ENCODE measurements around the gene C5orf15. TPM values are rescaled to one million over a fixed set of nuclear protein-coding genes. Genes with fewer than 3 reads are reported as not detected.
A peak's percentile ranks its signal among the peaks of the same experiment; 100 is the strongest.
"Not testable (repeated sequence)": the region's sequence is repeated elsewhere in the genome, so short reads cannot be mapped to it uniquely, and the experiment has no call there.

Gene C5orf15
- polyA plus RNA-seq, 3 donors = 127 to 136 (median 135) TPM

- no peak for DNase-seq (ENCODE audit: extremely low read depth in 1 of 11, low read depth in 9 of 11, low spot score in 4 of 11)
Measured at GRCh38 chr5:133945568-133945967, 22.9 kb downstream of the C5orf15 start.

GRCh38 chr5:133944263-133945185 lies 23.9 kb downstream of the C5orf15 start:
- DNase-seq (ENCODE audit: extremely low read depth in 1 of 11, low read depth in 9 of 11, low spot score in 4 of 11) = peak in 5 of 11 donors; percentile 59 to 77 (median 67)

- DNase-seq (ENCODE audit: extremely low read depth in 1 of 11, low read depth in 9 of 11, low spot score in 4 of 11) = no peak
Measured at GRCh38 chr5:133943475-133943817, 25.0 kb downstream of the C5orf15 start.

- DNase-seq (ENCODE audit: extremely low read depth in 1 of 11, low read depth in 9 of 11, low spot score in 4 of 11) = no peak
Measured at GRCh38 chr5:133942614-133943474, 25.6 kb downstream of the C5orf15 start.

GRCh38 chr5:133941456-133942196 lies 26.8 kb downstream of the C5orf15 start:
- DNase-seq (ENCODE audit: extremely low read depth in 1 of 11, low read depth in 9 of 11, low spot score in 4 of 11) = no peak

GRCh38 chr5:133939668-133940067 lies 28.8 kb downstream of the C5orf15 start:
- DNase-seq (ENCODE audit: extremely low read depth in 1 of 11, low read depth in 9 of 11, low spot score in 4 of 11) = no peak

DNA sequence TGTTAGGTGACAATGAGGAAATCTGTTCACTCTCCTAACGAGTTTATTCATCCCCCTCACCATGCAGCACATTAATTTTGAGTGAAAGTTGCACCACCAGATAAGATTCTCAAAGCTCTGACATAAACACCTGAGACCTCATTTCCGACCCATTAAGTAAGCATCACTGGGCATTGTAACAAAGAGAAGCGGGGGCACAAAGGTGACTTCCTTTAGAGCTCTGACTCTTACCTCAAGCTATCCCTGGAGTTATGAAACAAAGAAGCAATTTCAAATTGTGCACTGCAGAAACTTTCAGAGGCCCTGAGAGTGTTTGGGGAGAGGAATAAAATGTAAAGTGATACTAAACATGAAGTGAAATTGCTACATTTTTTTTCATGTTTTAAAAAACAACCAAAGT lies 29.5 kb downstream of the C5orf15 start:
- peak in 1 of 11 donors; percentile 57 for DNase-seq (ENCODE audit: extremely low read depth in 1 of 11, low read depth in 9 of 11, low spot score in 4 of 11)

- DNase-seq (ENCODE audit: extremely low read depth in 1 of 11, low read depth in 9 of 11, low spot score in 4 of 11) = no peak
Measured at GRCh38 chr5:133938039-133938821, 30.2 kb downstream of the C5orf15 start.

DNA sequence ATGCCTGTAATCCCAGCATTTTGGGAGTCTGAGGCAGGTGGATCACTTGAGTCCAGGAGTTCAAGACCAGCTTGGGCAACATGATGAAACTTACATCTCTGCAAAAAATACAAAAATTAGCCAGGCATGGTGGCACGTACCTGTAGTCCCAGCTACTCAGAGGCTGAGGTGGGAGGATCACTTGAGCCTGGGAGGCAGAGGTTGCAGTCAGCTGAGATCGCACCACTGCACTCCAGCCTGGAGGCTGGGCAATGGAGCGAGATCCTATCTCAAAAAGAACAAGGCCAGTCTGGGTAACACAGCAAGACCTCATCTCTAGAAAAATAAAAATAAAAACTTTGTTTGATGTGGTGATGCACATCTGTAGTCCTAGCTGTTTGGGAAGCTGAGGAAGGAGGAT lies 30.8 kb downstream of the C5orf15 start:
- not testable (repeated sequence) for DNase-seq (ENCODE audit: extremely low read depth in 1 of 11, low read depth in 9 of 11, low spot score in 4 of 11)

DNA sequence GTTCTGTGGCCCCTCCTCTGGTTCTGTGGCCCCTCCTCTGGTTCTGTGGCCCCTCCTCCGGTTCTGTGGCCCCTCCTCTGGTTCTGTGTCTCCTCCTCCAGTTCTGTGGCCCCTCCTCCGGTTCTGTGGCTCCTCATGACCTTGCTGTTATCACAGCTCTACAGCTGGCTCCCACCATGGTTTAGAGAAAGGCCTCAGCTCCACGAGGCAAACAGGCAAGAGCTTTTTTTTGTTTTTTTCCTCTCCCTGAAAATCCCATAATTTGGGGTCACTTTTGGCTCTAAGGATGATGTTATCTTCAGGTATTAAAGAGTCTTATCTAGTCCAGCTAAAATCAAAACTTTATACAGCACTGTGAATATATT lies 31.8 kb downstream of the C5orf15 start:
- DNase-seq (ENCODE audit: extremely low read depth in 1 of 11, low read depth in 9 of 11, low spot score in 4 of 11) = no peak

DNA sequence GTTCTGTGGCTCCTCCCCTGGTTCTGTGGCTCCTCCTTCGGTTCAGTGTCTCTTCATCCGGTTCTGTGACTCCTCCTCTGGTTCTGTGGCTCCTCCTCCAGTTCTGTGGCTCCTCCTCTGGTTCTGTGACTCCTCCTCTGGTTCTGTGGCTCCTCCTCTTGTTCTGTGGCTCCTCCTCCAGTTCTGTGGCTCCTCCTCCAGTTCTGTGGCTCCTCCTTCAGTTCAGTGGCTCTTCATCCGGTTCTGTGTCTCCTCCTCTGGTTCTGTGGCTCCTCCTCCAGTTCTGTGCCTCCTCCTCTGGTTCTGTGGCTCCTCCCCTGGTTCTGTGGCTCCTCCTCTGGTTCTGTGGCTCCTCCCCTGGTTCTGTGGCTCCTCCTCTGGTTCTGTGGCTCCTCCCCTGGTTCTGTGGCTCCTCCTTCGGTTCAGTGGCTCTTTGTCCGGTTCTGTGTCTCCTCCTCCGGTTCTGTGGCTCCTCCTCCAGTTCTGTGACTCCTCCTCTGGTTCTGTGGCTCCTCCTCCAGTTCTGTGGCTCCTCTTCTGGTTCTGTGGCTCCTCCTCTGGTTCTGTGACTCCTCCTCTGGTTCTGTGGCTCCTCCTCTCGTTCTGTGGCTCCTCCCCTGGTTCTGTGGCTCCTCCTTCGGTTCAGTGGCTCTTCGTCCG lies 32.3 kb downstream of the C5orf15 start:
- not testable (repeated sequence) for DNase-seq (ENCODE audit: extremely low read depth in 1 of 11, low read depth in 9 of 11, low spot score in 4 of 11)

DNA sequence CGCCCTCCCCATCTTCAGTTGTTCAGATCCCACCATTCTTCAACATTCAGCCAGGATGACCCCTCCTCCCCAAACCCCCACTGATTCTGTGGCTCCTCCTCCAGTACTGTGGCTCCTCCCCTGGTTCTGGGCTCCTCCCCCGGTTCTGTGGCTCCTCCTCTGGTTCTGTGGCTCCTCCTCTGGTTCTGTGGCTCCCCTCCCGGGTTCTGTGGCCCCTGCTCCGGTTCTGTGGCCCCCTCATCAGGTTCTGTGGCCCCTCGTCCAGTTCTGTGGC lies 32.8 kb downstream of the C5orf15 start:
- no peak for DNase-seq (ENCODE audit: extremely low read depth in 1 of 11, low read depth in 9 of 11, low spot score in 4 of 11)

DNA sequence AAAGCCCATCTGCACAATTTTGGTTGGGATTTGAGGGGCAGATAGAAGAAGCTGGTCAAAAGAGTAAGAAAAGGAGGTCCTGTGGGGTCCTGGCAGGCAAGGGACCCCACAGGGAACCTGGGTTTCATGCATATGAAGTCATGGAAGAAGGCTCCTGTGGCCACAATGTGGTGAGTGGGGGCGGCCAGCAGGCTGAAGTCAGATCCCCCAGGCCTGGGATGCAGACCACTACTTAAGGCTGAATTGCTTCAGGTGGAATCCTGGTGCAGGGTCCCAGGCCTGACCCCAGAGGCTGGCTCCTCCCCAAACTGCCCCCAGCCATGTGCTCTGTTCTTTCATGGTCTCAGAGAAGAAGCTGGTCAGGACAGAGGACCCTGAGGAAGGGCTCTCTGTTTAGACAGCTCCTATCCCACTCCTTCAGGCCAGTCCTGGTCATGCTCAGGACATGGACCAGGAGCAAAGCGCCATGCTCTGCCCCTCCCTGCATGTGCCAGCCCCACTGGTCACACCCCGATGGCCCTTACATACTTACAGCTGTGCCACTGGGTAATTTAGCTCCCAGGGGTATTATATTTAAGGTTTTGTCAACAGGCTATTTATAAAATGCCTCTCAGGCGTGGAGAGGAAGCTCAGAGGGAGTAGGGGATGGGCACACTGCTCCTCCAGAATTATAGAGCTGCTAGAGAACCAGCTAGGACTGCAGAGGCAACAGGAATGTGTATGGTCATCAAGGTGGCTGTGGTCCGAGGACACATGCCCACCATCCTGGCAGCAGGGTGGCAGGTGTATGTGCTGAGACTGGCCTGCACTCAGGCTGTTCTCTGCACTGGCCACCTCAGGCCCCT lies 33.4 kb downstream of the C5orf15 start:
- peak in 1 of 11 donors; percentile 49 for DNase-seq (ENCODE audit: extremely low read depth in 1 of 11, low read depth in 9 of 11, low spot score in 4 of 11)

DNA sequence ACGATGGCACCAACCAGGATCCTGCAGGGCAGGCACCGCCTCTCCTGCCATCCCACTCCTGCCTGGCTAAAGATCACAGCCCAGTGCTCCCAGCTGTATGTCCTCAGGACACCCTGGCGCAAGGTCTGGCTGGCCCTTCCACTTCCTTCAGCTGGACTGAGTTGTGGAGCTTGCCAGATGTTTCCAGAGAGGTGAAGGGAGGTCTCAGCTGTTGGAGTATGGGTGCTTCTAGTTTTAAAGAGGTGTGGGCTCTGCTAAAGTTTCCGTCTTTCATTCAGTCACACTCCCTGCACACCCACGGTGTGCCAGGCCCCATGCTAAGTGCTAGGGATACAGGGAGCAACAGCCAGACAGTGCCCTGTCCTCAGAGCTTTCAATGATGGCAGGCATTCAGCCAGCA lies 34.1 kb downstream of the C5orf15 start:
- no peak for DNase-seq (ENCODE audit: extremely low read depth in 1 of 11, low read depth in 9 of 11, low spot score in 4 of 11)

DNA sequence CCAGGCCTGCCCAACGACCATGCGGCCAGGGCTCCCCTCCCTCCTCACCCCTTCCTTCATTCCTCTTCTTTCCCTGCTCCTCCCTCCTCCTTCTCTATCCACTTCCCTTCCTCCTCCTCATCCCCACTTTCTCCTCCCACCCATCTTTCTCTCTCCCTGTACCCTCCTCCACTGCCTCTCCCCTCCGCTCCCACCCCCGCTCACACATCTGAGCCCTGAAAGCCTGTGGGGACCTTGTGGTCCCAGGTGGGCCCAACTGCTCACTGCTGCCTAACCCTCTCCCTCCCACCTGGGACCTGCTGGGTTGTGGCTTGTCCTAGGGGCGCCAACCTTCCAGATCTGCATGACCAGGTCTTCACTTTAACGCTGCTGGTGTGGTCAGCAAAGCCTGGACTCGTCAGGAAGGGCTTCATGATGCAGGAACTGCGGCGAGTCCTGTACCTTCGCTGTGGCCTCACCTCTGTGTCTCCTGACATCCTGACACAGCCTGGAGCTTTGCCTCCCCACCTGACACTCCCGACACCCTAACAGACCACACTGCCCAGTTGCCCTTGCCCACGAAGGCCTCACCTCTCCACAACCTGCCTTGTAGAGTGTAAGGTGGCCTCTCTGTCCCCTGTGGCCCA lies 34.6 kb downstream of the C5orf15 start:
- DNase-seq (ENCODE audit: extremely low read depth in 1 of 11, low read depth in 9 of 11, low spot score in 4 of 11) = no peak

GRCh38 chr5:133933169-133933509 lies 35.3 kb downstream of the C5orf15 start:
- no peak for DNase-seq (ENCODE audit: extremely low read depth in 1 of 11, low read depth in 9 of 11, low spot score in 4 of 11)

DNA sequence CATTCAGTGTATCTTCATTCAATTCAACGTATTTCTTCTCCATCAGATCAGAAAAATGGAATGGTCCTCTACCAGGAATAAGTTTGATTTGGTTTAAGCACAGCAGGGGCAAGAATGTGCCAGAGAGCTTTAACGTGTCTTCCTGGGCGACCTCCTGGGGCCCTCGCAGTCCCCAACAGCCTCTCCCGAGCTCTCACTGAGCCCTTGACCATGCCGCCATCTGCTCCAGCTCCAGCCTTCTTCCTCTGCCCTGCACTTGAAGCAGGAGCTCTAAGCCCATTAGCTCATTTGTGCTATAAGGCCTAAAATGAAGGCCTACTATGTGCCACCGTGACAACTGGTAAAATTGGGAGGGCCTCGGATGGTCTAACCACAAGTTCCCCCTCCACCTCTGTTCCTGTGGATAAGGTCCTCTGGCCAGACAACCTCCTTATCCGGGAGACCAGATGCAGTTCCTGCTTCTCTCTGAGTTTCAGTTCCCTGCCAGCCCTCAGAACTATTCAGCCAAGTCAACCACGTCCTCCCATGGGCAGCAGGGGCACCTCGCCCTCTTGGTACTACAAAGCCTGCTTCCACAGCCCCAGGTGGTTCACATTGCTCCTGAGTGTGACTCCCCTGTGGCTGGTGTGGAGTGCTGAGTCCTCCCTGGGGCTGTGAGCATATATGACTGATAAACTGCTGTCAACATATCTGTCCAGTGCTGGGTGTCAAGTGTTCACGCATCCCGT lies 35.8 kb downstream of the C5orf15 start:
- DNase-seq (ENCODE audit: extremely low read depth in 1 of 11, low read depth in 9 of 11, low spot score in 4 of 11) = no peak

Measured in renal cortex interstitium (tissue), 11 donors.